Stimulated activated CD4-positive, alpha-beta T cell treated with anti-CD3 and anti-CD28 coated beads, Interleukin-12 subunit alpha, Interleukin-12 subunit beta, amount 100 ng/mL, for 24 hours (primary cell): Measurements from ENCODE around the gene TOPAZ1.
A peak's percentile ranks its signal among the peaks of the same experiment; 100 is the strongest.
"Not testable (repeated sequence)": the region's sequence is repeated elsewhere in the genome, so short reads cannot be mapped to it uniquely, and the experiment has no call there.

ENCODE experiments used
- DNase-seq, 2 experiments: peaks; one replicate each; pipeline ENCODE4 v3.0.0-alpha.2; 2020; ENCODE audit warnings: low read depth in 2 of 2

The TOPAZ1 gene

DNA sequence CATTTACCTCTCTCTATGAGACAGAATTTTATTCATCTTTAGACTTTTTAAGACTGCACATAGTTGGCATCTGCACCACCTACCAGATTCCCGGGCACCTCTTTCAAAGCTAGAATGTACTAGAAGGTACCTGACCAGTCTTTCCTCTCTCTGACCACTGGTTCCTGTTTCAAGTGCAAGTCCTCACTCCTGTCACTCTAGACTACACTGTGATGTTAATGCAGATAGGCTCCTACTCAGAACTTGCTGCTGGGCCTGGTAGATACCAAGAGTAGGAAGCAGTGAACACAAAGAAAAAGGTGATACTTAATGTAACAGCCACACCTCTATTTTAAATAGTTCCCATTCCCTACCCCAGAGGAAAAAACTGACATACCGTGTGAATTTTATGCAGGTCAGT, 88.8 kb downstream of the TOPAZ1 start:
- no peak for DNase-seq

DNA sequence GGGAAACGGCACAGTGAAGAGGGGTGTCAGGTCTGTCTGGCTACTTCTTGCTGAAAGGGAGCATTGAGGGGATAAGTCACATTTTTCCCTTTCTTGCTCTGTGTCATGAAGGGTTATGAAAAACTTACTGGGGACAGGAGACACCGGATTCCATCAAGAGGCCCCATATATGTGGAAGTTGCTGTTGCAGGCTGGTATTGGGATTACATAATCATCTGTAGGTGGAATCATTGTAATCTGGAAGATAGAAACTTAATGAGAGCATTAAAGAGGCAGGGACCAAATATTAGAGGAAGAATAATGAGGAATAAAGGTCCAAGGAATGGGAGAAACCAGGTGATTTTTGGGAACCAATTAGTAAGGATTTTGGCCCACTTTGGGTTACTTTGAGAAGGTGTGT, 92.6 kb downstream of the TOPAZ1 start:
- no peak for DNase-seq

DNA sequence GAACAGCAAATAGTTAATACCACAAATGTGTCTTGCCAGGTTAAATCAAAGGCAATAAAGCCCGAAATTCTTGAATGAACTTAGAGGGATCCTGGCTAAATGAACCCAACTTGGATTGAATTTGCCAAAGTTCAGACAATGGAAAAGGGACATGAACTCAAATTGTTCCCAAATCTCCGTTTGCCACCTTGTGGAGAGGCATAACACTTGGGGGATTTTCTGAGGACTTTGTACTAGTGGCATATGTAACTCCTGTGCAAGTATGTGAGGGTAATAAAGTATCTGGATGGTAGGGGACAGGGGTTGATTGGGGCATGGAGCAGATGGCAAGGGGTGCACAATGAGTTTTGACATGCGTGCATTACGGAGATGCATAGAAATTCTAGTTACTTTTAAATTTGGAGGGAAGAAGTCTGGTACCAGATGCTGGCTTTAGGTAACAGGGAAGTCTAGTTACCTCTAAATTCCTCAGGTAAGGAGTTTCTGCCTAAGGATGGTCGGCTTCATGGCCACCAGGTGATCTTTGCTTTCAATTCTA, 95.6 kb downstream of the TOPAZ1 start:
- DNase-seq, result no peak

DNA sequence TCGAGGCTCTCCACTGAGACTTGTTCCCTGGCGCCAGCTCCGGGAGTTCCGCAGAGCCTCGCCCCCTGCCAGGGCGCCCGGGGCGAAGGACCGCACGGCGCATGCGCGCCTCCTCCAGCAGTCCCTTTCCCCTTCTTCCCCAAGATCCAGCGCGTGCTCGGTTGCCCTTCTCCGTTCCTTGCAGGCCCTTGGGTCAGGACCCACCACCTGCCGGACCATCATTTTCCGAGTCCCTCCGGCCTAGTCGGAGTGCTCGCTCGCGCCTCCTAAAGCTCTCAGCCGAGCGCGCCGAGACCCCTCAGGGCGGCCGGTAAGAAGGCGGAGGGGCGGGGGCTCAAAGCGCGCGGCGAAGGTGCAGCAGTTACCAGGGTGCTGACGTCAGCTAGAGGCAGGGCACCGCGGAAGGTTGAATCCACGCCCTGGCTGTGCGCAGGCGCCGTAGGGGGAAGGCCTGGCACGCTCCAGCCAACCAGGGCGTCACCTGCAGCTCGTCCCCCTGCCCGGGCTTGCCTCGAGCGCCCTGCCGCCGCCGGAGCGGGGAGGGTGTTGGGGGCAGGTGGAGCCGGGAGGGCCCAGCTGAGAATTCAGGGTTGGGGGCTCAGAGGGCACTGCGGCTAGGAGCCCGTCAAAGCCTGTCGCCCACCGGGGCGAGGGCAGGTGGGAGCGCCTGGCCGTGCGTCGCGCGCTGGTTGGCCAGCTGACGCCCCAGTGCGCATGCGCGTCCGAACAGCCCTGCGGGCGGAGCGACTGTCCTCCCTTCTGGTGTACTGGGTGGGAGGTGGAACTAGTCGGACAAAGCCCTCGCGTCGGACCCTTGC, 96.5 kb downstream of the TOPAZ1 start, which contains the start of gene TCAIM:
TSS of gene TCAIM (plus strand) at position 757 of the 818 bp plus-strand sequence. CDS start 16,017 bp downstream, outside the sequence.
- peak; percentile 96 to 97 for DNase-seq

- no peak for DNase-seq
These were observed 97.1 kb downstream of the TOPAZ1 start for GRCh38 chr3:44338828-44339127.

GRCh38 chr3:44339181-44340057, 97.7 kb downstream of the TOPAZ1 start:
- no peak for DNase-seq

- DNase-seq, result no peak
These were observed 98.3 kb downstream of the TOPAZ1 start for GRCh38 chr3:44340058-44340395.

DNA sequence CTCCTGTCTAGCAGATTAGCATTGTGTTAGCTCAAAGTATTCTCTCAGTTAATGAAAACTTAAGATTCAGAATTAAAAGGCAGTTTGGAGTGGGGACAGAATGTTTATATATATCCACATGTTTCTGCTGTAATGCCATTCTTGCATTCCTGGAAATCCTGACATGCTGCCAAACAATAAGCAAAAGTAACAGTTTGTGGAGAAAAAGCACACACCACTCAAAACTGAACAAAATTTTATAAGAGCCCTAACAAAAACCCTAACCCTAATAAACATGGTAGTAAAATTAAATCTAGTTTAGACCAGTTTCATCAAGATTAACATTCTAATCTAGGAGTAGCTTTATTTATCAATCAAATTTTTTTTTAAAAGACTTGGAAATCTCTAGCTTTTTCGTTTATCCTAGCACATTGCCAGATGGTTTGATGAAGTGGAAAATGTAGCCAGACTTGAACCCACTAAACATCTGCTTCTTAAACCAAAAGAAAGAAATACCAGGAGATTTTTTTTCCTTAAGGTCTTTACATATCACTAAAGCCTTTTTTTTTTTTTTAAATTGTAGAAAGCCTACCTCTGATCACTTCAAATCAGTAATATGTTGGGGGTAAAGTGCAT, 100.6 kb downstream of the TOPAZ1 start:
- DNase-seq, result no peak

DNA sequence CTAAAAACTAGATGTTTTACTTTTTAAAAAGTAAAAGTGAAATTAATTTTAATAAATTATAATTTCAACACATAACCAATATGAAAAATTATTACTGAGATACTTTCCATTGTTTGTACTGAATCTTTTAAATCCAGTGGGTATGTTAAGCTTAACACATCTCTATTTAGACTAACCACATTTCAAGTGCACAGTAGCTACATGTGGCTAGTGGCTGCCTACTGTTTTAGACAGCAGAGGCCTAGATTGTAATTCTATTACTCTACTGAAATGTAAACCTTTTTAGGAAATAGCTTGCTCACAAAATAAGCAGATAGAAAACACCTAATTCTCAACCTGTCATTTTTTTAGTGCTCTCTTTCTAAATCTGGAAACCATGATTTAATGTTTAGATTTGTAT, 101.7 kb downstream of the TOPAZ1 start:
- no peak for DNase-seq

DNA sequence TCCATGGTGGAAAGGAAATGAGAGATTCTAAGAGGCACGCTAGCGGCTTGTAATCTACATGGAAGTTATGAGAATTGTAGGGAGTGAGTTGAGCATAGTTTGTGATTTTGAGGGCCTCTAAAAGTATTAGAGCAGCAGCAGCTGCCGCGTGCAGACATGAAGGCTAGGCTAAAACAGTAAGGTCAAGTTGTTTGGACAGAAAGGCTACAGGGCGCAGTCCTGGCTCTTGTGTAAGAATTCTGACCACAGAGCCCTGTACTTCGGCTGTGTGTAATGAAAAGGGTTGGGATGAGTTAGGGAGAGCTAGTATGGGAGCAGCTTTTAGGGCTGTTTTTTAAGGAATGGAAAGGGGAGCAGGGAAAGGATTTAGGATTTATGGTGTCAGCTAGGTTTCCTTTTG, 104.9 kb downstream of the TOPAZ1 start:
- DNase-seq, result not testable (repeated sequence)

GRCh38 chr3:44348993-44349392, 107.3 kb downstream of the TOPAZ1 start:
- DNase-seq, result no peak

- no peak for DNase-seq
These were observed 111.8 kb downstream of the TOPAZ1 start for GRCh38 chr3:44353355-44353924.

- no peak for DNase-seq
These were observed 113.8 kb downstream of the TOPAZ1 start for GRCh38 chr3:44355362-44356033.

- DNase-seq, result no peak
These were observed 117.6 kb downstream of the TOPAZ1 start for GRCh38 chr3:44359146-44359751.

- DNase-seq, result no peak
These were observed 121.9 kb downstream of the TOPAZ1 start for GRCh38 chr3:44363591-44363990.

- DNase-seq, result no peak
These were observed 124.3 kb downstream of the TOPAZ1 start for GRCh38 chr3:44365952-44366351.

DNA sequence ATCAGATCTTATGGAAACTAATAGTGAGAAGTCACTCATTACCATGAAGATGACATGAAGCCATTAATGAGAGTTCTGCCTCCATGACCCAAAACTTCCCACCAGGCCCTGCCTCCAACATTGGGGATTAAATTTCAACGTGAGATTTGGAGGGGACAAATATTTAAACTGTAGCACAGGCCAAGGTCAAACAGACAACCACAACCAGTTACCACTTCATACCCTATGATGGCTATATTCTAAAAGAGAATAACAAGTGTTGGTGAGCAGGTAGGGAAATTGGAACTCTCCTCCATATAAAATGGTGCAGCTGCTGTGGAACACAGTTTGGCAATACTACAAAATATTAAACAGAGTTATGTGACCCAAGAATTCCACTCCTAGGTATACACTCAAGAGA, 133.8 kb downstream of the TOPAZ1 start:
- DNase-seq, result no peak
